SW480 (cell line): ENCODE data around the gene PPM1F.

Experiments used
- DNase-seq: peaks from one replicate; pipeline ENCODE4 v3.0.0-alpha.2; 2016; ENCODE audit warnings: low spot score

The PPM1F gene

DNA sequence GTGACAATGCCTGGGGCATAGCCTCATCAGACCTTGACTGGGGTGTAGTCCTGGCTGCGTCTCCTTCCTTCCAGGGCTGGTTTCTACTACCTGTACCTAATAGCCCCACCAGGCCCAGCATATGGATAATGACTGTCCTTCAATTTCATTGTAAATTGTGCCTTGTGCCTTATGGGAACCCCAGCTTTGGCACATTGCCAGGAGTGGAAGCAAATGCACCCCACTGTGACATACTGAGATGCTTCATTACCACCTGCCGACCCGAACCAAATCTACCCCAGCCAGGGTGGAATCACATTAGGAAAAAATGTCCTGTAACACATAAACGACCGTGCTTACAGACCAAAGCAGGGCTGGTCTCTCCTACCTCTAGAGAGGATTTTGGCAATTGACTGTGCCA lies 22.6 kb upstream of the PPM1F start:
- no peak for DNase-seq

DNA sequence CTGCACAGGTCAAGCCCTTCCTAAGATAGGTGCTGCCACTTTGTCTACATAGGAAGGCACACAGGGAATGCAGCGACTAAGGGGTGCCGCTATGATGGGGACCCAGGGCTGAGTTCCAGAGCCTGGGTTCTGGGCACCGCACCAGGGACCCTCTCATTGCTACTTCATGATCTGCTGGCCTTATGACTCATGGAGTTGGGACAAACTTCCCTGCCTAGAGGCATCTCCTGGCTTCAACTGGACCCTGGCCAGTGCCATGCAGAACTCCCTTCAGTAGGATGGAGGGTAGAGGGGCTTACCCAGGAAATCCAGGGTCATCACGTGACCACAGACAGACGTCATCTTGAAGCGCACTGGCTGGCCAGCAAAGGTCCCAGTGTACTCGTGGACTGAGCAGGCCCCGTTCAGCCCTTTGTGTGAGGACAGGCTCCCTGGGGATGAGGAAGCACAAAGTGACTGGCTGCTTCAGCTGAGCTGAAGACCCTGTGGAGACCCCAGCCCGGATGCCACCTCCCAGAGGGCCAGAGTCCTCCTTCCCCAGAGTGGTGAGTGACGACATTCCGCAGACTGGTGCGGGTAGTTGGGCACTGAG lies 21.5 kb upstream of the PPM1F start:
- DNase-seq: no peak

DNA sequence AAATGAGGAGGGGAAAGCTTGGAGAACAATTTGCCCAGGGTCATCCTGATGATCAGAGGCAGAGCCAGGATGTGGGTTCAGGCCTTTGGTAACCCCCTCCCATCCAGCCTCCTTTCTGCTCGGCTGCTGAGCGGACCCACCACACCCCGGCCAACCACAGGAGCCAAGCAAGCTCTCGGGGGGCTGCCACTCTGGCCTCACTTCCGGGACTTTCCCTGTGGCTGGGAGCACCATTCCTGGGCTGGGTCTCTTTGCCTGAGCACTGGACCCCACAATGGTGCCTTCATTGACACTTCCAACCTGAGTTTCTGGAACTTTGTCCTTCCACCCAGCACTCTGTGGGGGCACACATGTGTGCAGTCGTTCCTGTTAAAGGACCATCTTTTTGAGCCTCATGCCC lies 20.2 kb upstream of the PPM1F start:
- DNase-seq: no peak

DNA sequence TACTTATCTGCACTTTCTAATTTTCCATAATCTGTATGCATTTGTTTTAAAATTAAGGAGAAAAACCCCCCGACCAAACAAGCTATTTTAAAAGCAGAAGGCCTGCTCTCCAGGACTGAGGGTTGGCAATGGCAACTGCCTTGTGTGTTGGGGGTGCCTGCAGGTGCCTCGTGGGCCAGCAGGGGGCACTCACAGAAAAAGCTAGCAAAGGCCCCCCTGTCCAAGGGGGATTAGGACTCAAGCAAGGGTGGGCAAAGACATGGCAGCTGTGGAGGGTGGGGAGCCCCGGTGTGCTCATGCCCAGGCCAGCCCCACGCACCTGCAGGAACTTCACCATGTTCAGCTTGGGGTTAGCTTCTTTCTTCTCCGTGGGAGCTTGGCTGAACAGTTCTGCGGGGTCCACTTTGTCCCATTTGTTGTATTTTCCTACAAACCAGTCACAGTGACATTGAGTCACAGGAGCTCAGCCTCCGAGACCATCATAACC lies 19.7 kb upstream of the PPM1F start:
- DNase-seq: no peak

DNA sequence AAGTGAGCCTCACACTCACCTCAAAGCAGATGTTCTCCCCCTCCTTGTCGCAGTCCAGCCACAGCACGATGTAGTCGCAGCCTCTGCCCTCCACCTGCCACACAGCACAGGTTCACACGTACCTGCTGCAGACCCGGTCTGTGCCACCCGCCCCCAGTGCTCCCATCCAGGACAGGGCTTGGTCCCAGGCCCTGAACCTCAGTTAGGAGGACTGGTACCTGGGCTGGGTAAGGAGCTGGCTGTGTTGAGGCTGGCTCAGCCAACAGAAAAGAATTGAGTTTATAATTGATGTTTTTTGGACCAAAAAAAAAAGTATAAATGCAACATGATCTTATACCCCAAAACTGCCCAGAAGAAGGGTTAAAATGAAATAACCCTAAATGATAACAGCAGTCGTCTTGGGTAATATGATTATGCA lies 19.2 kb upstream of the PPM1F start:
- no peak for DNase-seq

DNA sequence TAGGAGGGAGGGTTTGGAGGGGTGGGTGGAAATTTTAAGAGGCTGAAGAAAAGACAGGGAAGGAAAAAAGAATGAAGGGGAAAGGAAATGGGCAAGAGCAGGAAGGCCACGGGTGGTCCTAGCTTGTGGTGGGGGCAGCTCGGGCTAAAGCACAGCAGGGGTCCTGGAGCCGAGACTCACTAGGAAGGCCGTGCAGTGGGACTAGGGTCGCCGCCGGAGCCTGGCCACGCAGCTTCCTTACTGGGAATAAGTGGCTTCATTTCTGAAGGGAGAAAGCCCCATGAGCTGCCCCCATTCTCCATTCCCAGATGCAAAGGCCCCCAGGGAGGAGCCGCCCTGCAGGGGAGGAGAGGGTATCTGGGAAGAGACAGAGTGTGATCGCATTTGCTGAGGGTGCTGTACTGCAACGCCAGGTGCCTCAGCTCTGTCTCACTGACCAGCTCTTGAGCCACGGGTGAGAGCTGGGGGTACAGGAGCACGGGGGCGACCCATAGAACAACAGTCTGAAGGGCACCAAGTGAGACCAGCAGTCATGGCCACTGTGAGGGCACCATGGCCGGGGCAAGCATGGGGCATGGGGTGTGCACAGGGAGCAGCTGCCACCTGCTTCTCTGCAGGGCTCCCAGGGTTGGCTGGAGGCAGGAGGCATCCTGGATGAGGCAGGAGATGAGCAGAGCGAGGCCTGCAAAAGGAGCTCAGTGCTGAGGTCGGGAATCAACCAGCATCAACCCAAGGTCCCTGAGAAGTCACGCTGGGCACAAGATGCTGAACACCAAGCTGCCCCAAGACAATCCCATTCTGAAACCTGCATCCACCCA lies 18.4 kb upstream of the PPM1F start:
- DNase-seq: no peak

DNA sequence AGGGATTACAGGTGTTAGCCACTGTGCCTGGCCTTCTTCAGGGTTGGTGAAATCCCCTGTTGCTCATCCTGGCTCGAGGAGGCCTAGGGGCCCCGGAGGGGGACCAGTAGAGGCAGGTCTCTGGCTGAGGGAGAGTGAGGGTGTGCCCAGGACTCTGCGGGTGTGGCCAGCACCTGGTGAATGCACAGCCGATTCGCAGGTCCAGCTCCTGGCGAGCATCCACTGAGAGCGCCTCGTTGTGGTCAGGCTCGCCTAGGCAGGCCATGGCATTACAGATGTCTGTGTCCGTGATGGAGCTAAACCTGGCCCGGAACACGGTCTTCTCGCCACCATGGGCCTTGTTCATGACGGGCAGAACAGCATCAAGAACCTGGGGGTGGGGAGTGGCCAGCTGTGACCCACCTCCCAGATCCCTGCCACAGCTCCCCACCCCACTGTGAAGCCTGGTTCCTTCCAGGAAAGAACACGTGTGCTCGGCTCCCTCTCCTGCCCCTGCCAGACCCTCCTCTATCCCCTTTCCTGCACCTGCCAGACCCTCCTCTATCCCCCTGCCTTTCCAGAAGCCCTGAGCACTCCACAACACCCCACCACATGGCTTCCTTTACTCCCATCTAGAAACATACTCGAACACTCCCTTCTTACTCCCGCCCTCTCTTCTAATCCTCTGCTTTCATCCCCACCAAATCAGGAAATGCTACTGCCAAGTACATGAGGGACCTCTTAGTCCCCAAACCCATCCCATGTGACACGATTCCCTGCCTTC lies 17.6 kb upstream of the PPM1F start:
- DNase-seq: no peak

DNA sequence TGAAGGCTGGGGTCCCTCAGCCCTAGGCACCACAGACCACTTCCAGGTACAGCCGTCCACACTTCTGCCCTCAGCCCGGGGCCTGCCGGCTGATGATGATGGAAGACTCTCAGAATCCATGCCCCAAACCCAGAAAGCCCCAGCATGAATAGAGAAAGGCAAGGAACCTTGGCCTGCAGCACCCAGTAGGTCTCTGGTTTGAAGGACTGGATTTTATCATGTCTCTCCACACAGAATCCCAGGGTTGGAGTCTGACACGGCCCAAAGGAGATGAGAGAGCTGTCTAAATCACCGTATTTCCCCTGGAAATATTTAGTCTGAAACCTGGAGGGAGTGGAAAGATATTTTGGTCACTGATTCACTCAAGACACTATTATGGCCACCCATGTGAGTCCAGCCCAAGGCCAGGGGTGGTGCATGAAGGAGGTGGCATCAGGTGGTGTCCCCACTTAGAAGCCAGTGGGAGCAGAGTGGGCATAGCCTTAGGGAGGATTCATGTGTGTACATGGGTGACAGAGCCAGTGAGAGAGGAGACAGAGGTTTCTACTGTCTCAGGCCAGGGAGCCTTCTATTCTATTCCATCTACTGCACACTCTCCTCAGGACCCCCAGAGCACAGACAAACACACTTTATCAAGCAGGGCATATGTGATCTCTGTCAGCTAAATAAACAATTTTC lies 15.9 kb upstream of the PPM1F start:
- DNase-seq: no peak

DNA sequence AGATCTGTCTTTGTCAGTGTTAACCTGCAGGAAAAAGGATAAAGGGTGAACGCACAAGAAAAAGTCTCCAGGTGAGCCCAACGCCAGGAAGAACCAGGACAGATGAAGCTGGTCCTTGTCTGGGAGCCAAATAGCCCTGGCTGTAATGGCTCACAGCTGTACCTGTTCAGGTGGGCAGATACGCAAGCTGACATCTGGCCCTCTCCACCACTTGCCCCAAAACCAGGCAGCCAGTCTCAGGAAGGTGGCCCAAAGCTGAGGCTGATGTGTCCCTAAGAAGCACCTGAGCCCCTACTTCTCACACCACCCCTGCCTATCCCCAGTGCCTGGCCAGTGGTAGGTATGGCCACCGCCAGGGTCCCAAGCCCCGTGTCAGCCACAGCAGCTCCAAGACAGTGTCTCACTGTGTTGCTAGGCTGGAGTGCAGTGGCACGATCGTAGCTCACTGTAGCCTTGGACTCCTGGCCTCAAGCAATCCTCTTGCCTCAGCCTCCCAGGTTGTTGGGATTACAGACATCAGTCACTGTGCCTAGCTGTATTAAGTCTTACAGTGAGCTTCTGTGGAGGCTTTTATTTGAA lies 15.1 kb upstream of the PPM1F start:
- DNase-seq: no peak

DNA sequence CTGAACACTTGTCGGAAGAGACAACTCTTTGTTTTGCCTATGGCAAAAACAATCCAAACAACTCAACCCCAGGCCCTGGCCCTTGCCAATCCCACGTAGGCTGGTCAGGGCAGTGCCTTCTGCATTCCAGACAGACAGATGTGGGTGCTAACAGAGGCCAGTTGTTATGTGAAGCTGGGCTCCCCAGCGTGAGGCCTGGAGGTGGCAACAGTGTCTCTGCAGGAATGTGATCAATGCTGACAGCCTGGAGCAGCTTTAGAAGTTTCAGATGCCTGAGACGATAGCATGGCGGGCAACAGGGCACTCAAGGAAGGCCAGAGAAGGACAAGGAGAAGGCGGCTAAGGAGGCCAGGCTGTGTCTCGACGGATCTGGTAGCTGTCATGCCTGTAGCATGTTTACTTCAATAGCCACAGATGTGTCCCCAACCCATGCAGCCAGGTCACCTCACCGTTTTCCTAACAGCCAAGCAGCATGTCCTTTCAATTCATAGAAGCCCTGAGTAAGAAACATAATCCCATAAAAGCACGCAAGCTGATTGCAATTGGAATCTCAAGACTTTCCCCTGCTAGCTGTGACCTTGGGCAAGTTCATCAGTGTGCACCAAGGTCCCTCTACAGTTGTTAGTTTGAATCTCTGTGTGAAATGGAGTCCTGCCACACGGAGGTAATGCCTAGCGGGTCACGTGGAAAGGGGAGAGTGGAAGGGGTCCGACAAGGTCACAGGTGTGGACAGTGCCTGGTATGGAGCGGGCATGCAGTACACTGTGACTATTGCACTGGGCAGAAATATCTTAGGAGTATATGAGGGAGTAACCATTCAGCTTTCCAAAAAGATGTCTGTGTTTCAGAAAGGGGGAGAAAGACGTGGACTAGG lies 14.2 kb upstream of the PPM1F start:
- no peak for DNase-seq

DNA sequence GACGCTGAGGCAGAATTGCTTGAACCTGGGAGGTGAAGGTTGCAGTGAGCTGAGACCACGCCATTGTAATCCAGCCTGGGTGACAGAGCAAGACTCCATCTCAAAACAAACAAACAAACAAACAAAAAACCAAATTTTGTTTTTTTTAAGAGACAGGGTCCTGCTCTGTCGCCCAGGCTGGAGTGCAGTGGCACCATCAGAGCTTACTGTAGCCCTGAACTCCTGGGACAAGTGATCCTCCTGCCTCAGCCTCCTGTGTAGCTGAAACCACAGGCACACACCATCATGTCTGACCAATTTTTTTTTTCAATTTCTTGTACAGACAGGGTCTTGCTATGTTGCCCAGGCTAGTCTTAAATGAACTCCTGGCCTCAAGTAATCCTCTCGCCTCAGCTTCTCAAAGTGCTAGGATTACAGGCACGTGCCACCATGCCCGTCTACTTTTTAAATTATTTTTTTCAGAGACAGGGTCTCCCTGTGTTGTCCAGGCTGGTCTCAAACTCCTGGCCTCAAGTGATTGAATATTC lies 13.2 kb upstream of the PPM1F start:
- no peak for DNase-seq

DNA sequence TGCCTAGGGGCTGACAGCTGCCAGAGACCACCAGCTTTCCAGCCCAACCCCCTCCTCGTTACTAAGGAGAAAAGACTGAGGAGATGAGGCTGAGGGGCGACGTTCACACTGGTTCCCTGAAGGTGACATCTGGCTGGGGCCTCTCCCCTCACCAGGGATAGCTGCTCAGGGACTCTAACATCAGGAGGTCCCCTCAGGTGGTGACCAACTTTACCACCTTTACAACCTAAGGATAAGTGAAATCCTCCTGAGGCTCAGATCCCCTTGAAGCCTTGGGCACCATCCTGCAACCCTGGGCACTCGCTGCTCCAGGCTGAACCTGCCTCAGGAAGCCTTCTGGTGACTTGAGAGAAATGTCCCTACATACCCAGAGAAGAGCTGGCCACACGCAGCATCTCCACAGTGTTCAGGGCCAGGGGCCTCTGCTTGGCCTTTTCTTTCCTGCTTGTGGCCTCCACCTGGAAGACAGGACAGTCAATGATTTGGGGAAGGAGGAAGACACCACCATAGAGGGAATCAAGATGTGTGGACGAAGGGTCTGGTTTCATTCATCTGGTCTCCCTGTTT lies 12.4 kb upstream of the PPM1F start:
- no peak for DNase-seq

DNA sequence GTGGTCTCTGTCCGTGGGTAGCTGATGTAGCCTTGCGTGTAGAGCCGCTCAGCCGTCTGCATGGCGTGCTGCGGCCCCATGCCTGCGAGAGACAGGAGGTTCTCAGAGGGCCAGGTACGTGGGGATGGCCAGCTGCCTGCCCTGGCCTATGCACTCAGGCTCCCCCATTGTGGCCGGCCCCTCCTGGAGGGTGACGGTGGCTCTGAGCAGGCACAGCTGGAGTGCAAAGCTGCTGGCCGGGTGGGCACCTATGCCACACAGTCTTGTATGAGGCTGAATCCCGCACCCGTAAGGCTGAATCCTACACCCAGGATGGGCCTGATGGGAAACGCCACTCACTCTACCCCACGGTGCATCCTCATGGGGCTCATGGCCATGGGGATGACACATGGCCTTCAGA lies 11.6 kb upstream of the PPM1F start:
- DNase-seq: no peak

DNA sequence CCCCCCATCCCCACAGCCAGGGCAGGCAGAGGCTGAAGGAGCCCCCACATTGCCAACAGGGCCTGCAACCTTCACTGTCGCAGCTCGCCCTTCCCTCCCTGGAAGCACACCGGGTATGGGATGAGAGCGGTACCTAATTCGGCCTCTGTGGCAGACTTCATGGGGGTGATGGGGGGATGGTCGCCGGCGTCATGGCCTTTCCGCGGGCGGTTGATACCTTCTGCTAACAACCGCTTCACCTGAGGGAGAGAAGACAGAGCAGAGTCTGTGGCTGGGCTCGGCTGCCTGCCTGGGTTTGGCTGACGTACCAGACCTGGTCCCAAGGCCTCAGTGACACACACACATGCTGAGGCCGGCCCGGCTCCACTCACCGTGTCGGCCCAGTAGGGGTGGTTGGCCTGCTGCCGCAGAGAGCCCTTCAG lies 11.2 kb upstream of the PPM1F start:
- DNase-seq: no peak

DNA sequence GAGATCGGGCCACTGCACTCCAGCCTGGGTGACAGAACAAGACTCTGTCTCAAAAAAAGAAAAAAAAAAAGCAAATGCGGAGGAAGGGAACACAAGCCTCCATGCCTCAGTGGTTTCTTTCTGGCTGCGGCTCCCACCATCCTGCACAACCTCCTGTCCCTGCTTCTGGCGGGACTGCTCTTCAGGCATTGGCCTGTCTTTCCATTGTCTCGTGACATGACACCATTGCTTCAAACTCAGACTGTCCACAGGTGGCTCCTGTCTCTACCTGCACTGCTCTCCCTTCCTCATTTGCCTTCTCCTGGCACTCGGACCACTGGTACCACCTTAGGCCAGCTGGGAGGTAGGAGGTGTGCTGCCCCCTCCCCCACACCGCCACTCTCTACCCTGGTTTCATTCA lies 10.6 kb upstream of the PPM1F start:
- no peak for DNase-seq

DNA sequence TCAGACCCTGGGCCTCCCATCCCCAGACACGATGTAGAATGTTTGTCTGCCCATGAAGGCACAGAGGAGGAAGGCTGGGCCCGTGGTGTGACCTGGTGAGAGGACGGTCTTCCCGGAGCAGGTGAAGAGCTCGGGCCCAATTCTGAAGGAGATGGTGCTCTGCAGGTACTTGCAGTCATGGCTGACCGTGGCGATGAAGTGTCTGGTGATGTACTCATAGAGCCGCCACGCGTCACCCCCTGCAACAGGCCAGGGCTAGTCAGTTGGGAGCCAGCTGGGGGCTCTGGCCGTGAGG lies 10.0 kb upstream of the PPM1F start:
- DNase-seq: no peak

DNA sequence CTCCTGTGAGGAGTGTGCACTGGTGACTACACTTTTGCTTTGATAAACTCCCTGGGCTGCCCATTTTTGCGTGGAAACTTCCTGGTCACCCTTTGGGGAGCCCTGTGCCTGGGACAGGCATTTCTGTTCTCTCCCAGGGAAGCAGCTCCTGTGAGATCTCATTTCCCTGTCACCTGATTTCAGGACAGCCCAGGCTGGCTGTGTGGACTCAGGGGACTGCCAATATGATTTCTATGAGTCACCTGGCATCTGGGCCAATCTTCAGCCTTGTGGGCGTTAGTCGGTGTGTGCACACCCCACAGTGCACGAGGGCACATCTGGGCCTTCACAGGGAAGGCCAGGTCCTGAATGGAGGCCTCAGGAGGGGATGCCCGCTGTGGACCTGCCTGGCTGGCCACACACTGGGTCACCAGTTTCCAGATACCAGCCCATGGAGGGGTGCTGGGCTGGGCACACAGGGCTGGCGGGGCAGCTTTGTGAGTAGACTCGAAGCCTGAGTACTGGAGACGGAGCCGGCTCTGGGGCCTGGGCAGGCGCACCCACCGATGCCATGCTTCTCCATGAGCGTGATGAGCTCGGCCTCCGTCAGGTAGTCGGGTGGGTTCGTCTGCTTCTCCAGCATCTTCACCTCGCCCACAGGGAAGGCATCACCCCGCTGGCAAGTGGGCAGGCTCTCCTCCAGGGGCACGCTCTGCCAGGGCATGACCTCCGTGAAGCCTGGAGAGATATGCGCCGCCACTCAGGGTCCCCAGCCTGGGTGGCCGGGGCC lies 9.4 kb upstream of the PPM1F start:
- no peak for DNase-seq

DNA sequence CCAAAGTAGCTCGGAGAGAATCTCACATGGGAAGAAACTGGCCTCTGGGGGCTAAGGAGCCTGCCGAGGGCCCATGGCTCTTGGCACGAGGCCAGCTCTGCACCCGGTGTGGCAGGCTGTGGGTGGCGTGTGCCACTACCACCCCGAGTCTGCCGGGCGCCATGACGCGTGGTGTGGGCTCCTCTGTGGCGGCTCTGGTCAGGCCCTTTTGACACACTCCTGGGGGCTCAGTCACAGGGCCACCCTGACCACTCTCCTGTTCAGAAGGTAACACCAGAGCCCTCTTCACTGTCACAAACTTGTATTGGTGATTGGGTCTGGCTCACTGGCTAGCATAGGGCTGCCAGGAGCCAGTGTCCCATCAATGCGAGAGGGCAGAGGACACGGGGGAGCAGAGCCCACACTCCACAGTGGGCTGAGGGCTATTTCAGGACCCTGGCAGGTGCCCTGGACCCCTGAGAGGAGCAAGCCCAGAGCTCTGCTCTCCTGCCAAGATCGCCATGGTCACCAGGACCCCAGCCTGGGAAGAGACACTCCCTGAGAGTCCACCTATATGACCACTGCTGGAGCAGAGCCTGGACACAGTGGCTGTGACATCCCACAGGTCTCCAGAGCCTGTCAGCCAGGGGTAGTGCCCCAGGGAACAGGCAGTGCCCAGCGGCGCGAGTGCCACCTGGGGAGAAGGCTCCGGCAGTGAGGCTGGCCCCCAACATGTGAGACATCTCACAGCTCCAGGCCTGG lies 8.6 kb upstream of the PPM1F start:
- no peak for DNase-seq
